GM12875 (cell line): ENCODE results near the gene PLAAT2.
"Not testable (repeated sequence)": the region's sequence is repeated elsewhere in the genome, so short reads cannot be mapped to it uniquely, and the experiment has no call there.

ENCODE experiments used
- H3K4me3 ChIP-seq: one replicate; pipeline ENCODE4 v1.5.1; 2011; ENCODE audit warnings: low read depth, low read length, control low read depth
- TF ChIP-seq, protein P1 (sequence below): IDR thresholded peaks from 2 replicates; pipeline ENCODE4 v1.5.1; 2011; ENCODE audit warnings: low read depth, mild to moderate bottlenecking, control low read depth, inconsistent platforms, low read length, moderate library complexity, borderline replicate concordance; ENCODE audit not compliant: insufficient read depth

Gene PLAAT2

DNA sequence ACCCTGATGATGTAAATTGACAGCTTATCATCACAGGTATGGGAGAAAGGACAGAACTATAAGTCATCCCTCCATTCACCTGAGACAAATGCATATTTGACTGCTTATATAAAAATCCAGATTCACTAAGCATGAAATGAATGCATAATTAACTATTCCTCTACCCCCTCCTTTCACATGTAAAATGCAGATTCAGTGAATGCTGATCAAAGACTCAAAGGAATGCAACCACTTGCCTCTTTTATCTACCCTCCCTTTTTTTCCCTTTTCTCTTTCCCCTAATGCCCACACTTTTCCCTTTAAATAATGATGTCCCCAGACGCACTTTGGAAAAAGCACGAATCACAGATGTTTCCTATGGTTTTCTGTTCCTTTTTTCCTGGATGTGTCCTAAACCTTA is 31.1 kb downstream of the PLAAT2 start:
- TF ChIP-seq, protein P1, sequence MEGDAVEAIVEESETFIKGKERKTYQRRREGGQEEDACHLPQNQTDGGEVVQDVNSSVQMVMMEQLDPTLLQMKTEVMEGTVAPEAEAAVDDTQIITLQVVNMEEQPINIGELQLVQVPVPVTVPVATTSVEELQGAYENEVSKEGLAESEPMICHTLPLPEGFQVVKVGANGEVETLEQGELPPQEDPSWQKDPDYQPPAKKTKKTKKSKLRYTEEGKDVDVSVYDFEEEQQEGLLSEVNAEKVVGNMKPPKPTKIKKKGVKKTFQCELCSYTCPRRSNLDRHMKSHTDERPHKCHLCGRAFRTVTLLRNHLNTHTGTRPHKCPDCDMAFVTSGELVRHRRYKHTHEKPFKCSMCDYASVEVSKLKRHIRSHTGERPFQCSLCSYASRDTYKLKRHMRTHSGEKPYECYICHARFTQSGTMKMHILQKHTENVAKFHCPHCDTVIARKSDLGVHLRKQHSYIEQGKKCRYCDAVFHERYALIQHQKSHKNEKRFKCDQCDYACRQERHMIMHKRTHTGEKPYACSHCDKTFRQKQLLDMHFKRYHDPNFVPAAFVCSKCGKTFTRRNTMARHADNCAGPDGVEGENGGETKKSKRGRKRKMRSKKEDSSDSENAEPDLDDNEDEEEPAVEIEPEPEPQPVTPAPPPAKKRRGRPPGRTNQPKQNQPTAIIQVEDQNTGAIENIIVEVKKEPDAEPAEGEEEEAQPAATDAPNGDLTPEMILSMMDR: no peak
- no peak overlapping the region for H3K4me3 ChIP-seq

DNA sequence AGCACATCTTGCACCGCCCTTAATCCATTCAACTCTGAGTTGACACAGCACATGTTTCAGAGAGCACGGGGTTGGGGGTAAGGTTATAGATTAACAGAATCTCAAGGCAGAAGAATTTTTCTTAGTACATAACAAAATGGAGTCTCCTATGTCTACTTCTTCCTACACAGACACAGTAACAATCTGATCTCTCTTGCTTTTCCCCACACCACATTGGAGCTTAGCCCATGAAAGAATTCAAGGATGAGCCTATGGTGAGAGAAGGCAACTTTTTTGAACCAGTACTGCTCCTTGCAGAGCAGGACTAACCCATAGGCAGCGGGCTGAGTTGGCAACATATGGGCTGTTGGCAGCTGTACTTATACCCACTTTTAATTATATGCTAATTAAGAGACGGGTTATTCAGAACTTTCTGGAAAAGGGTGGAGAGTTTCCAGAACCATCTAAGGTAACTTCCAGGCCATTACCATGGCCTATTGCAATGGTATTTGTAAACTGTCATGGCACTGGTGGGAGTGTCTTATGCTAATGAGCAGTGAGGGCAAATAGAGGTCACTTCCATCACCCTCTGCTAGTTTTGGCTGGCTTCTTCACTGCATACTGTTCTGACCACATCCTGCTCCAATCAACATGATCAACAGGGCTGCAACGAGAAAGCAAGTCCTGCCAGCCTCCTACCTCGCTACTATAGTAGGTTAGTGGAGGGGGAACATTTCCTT is 31.9 kb downstream of the PLAAT2 start:
- H3K4me3 ChIP-seq: not testable (repeated sequence)

DNA sequence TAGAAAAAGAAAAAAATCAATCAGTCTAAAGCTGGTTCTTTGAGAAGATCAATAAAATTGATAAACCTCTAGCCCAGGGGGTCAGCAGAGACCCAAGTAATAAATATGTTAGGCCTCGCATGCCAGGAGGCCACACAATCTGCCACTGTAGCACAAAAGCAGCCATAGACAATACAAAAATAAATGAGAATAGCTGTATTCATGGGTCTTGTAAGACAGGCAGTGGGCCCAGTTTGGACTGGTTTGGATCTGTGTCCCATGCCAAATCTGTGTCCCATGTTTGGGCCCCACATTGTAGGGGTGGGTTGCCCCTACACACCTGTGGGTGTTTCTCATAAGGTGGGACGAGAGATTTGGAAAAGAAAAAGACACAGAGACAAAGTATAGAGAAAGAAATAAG is 33.2 kb downstream of the PLAAT2 start:
- H3K4me3 ChIP-seq: no peak overlapping the region
- TF ChIP-seq, protein P1: no peak

DNA sequence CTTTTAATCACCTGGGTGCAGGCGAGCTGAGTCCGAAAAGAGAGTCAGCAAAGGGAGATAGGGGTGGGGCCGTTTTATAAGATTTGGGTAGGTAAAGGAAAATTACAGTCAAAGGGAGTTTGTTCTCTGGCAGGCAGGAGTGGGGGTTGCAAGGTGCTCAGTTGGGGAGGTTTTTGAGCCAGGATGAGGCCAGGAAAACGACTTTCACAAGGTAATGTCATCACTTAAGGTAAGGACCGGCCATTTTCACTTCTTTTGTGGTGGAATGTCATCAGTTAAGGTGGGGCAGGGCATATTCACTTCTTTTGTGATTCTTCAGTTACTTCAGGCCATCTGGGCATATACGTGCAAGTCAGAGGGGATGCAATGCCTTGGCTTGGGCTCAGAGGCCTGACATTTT is 33.8 kb downstream of the PLAAT2 start:
- H3K4me3 ChIP-seq: not testable (repeated sequence)

DNA sequence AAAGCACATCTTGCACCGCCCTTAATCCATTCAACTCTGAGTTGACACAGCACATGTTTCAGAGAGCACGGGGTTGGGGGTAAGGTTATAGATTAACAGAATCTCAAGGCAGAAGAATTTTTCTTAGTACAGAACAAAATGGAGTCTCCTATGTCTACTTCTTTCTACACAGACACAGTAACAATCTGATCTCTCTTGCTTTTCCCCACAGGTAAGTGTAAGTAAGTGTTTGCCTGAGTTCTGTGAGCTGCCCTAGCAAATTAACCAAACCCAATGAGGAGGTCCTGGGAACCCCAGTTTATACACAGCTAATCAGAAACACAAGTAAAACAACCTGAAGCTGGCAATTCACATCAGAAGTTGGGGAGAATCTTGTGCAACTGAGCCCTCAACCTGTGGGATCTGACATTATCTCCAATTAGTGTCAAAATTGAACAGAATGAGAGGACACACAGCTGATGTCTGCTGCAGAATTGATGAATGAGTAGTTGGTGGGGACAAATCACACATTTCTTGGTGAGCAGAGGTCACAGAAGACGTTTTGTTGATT is 34.4 kb downstream of the PLAAT2 start:
- H3K4me3 ChIP-seq: not testable (repeated sequence)

DNA sequence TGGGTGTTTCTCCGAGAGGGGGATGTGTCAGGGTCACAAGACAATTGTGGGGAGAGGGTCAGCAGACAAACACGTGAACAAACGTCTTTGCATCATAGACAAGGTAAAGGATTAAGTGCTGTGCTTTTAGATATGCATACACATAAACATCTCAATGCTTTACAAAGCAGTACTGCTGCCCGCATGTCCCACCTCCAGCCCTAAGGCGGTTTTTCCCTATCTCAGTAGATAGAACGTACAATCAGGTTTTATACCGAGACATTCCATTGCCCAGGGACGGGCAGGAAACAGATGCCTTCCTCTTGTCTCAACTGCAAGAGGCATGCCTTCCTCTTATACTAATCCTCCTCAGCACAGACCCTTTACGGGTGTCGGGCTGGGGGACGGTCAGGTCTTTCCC is 35.0 kb downstream of the PLAAT2 start:
- not testable (repeated sequence) for H3K4me3 ChIP-seq

DNA sequence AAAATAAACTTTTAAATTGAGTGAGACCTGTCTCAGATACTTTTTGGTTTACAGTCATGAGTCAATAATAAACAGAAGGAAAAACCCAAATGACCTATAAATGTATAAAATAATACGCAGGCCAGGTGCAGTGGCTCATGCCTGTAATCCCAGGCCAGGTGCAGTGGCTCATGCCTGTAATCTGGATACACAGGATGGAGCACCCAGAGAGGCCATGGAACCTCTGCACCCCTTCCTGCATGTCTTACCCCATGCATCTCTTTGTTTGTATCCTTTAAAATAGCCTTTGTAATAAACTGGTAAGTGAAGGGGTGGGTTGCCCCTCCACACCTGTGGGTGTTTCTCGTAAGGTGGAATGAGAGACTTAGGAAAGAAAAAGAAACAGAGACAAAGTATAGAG is 35.5 kb downstream of the PLAAT2 start:
- TF ChIP-seq, protein P1: no peak
- H3K4me3 ChIP-seq: no peak overlapping the region

DNA sequence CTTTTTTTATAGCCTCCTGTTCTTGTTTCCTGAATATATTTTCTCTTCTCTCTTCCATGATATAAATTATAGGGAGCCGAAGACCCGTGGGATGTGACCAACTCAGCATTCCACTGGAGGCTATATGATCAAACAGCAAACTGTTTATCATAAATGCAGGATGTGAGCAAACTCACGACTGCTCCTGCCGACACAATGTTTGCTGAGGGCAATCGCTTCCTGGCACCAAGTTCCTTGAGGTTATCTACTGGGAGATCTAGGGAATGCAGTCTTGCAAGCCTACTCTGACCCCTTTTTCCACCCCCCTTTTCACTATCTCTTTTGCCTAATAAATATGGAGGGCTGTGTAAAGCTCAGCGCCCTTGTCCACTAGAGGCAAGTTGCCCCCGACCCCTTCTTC is 40.0 kb downstream of the PLAAT2 start:
- TF ChIP-seq, protein P1: no peak
- H3K4me3 ChIP-seq: no peak overlapping the region

DNA sequence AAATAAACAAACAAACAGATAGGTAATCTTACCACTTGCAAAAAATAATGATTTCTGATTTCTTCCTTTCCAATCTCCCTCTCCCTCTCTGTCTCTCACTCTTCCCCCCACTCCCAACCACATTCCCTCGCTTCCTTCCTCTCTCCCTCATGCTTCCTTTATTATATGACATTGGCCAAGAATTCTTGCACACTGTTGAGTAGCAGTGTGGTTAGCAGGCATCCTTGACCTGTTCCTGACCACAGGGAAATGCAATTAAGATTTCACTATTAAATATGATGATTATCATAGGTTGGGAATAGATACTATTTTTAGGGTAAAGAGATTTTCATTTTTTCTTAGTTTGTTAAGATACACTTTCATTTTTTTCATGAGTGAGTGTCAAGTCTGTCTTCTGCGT is 41.3 kb downstream of the PLAAT2 start:
- TF ChIP-seq, protein P1: no peak
- no peak overlapping the region for H3K4me3 ChIP-seq
